K562 (cell line): Measurements from ENCODE around the gene PEX11B. TPM values are rescaled to one million over a fixed set of nuclear protein-coding genes. Genes with fewer than 3 reads are reported as not detected.

Experiments
- ASH1L ChIP-seq: fragments of 450-650 bp; IDR thresholded peaks from 2 replicates; pipeline ENCODE4 v1.6.1; 2018; ENCODE audit warnings: borderline replicate concordance, mild to moderate bottlenecking, low read depth; ENCODE audit not compliant: partially characterized antibody
- CBX1 ChIP-seq: sonication (generic); IDR thresholded peaks from 2 replicates; pipeline ENCODE4 v1.6.1; 2016; ENCODE audit warnings: antibody characterized with exemption, low read depth, mild to moderate bottlenecking
- CBX3 ChIP-seq, 2 experiments: IDR thresholded peaks; 1 replicate in 1 of 2; 2 replicates in 1 of 2; pipeline ENCODE4 v1.6.1; 2012; ENCODE audit warnings: inconsistent platforms in 2 of 2, low read length in 2 of 2, borderline replicate concordance in 1 of 2, control low read depth in 1 of 2
- CHD1 ChIP-seq: fragments of 200-600 bp; sonication (generic); IDR thresholded peaks from one replicate; pipeline ENCODE4 v1.6.1; 2012; ENCODE audit warnings: mild to moderate bottlenecking, moderate library complexity, low read length, inconsistent platforms
- CTBP1 ChIP-seq: fragments of 450-650 bp; IDR thresholded peaks from 2 replicates; pipeline ENCODE4 v1.6.1; 2016; ENCODE audit warnings: borderline replicate concordance
- ELF1 ChIP-seq: fragments of 200-800 bp; sonication (Bioruptor generic); IDR thresholded peaks from 2 replicates; pipeline ENCODE4 v1.6.1; 2016; ENCODE audit warnings: missing genetic modification characterization, missing compliant biosample characterization
- FUS ChIP-seq: fragments of 200-400 bp; formaldehyde crosslinking; optimal IDR thresholded peaks from 2 replicates; pipeline ENCODE3; 2017; ENCODE audit warnings: low read depth, low read length
- GABPB1 ChIP-seq: sonication (generic); formaldehyde crosslinking; IDR thresholded peaks from 2 replicates; pipeline ENCODE4 v1.8.0; 2022; ENCODE audit warnings: mild to moderate bottlenecking, missing genetic modification reagents
- HDAC6 ChIP-seq: IDR thresholded peaks from 2 replicates; pipeline ENCODE4 v1.6.1; 2012; ENCODE audit warnings: low read depth, mild to moderate bottlenecking, control low read depth, inconsistent platforms, low read length, moderate library complexity
- HNRNPK ChIP-seq: fragments of 200-400 bp; formaldehyde crosslinking; IDR thresholded peaks from one replicate; pipeline ENCODE4 v1.6.1; 2018; ENCODE audit warnings: mild to moderate bottlenecking, low read depth, low read length; ENCODE audit not compliant: poor library complexity, severe bottlenecking
- L3MBTL2 ChIP-seq: fragments of 450-650 bp; IDR thresholded peaks from 2 replicates; pipeline ENCODE4 v1.6.1; 2016; ENCODE audit warnings: mild to moderate bottlenecking, moderate library complexity
- MAFG ChIP-seq: fragments of 450-650 bp; conservative IDR thresholded peaks from 2 replicates; pipeline ENCODE4 v1.6.1; 2016; ENCODE audit warnings: missing genetic modification characterization, missing compliant biosample characterization
- MYC ChIP-seq, 2 experiments: fragments of 250-450 bp in 1 of 2; sonication (Bioruptor Pico) in 1 of 2; IDR thresholded peaks; 2 replicates each; pipeline versions ENCODE4 v1.5.1 to v1.6.1; 2012 to 2021; ENCODE audit warnings: low read depth in 2 of 2, borderline replicate concordance in 1 of 2, improper control_type of control experiment in 1 of 2, low read length in 1 of 2, mild to moderate bottlenecking in 1 of 2, moderate library complexity in 1 of 2
- NBN ChIP-seq: fragments of 450-650 bp; IDR thresholded peaks from 2 replicates; pipeline ENCODE4 v1.6.1; 2016; ENCODE audit warnings: low read depth, mild to moderate bottlenecking
- POLR2B ChIP-seq: fragments of 450-650 bp; IDR thresholded peaks from 2 replicates; pipeline ENCODE4 v1.6.1; 2018; ENCODE audit warnings: low read depth; ENCODE audit not compliant: partially characterized antibody
- POLR2G ChIP-seq: fragments of 200-400 bp; formaldehyde crosslinking; IDR thresholded peaks from 2 replicates; pipeline ENCODE4 v1.6.1; 2017; ENCODE audit warnings: low read depth, mild to moderate bottlenecking, antibody characterized with exemption, low read length, moderate library complexity
- RBM17 ChIP-seq: fragments of 200-400 bp; formaldehyde crosslinking; IDR thresholded peaks from 2 replicates; pipeline ENCODE4 v1.6.1; 2017; ENCODE audit warnings: low read depth, mild to moderate bottlenecking, low read length, borderline replicate concordance
- RNF219 ChIP-seq: fragments of 250-450 bp; sonication (Bioruptor Pico); IDR thresholded peaks from 2 replicates; pipeline ENCODE4 v1.5.0; 2022; ENCODE audit warnings: mild to moderate bottlenecking
- SMARCB1 ChIP-seq: IDR thresholded peaks from 2 replicates; pipeline ENCODE4 v1.6.1; 2011; ENCODE audit warnings: improper control_type of control experiment, low read depth; ENCODE audit not compliant: insufficient read length
- SNRNP70 ChIP-seq: fragments of 200-400 bp; formaldehyde crosslinking; optimal IDR thresholded peaks from 2 replicates; pipeline ENCODE3; 2017; ENCODE audit warnings: low read depth, low read length
- SRSF3 ChIP-seq: fragments of 200-400 bp; formaldehyde crosslinking; IDR thresholded peaks from 2 replicates; pipeline ENCODE4 v1.6.1; 2016; ENCODE audit warnings: mild to moderate bottlenecking, low read length, moderate library complexity; ENCODE audit not compliant: insufficient read depth
- SRSF7 ChIP-seq: fragments of 200-400 bp; formaldehyde crosslinking; optimal IDR thresholded peaks from 2 replicates; pipeline ENCODE3; 2017; ENCODE audit warnings: mild to moderate bottlenecking, low read depth, low read length
- TBL1XR1 ChIP-seq, 2 experiments: IDR thresholded peaks; 2 replicates each; pipeline ENCODE4 v1.6.1; 2012; ENCODE audit warnings: improper control_type of control experiment in 2 of 2, low read length in 2 of 2, mild to moderate bottlenecking in 1 of 2
- TCF7 ChIP-seq: sonication (generic); IDR thresholded peaks from 2 replicates; pipeline ENCODE4 v1.6.1; 2016; ENCODE audit warnings: antibody characterized with exemption, borderline replicate concordance
- ZC3H8 ChIP-seq: fragments of 450-650 bp; IDR thresholded peaks from 2 replicates; pipeline ENCODE4 v1.6.1; 2017
- ZNF347 ChIP-seq: fragments of 450-650 bp; formaldehyde crosslinking; IDR thresholded peaks from 2 replicates; pipeline ENCODE4 v1.4.0; 2020; ENCODE audit warnings: low read depth, mild to moderate bottlenecking, moderate library complexity
- ZNF699 ChIP-seq: fragments of 250-450 bp; sonication (Bioruptor Pico); IDR thresholded peaks from 2 replicates; pipeline ENCODE4 v1.8.0; 2021; ENCODE audit warnings: mild to moderate bottlenecking, moderate library complexity; ENCODE audit not compliant: insufficient replicate concordance
- polyA plus RNA-seq, 8 experiments: library from polyadenylated mRNA; depleted of rRNA in 4 of 8; stranded (reverse) in 5 of 8; unstranded in 3 of 8; fragments of >200 nt; fragmentation: Nextera tagmentation in 2 of 8; fragmentation: Illumina TruSeq in 1 of 8; extraction: Ambion mirVana in 2 of 8; extraction: Trizol in 1 of 8; gene quantifications; 2 replicates each; pipeline versions ENCODE4 v1.2.1 to v1.2.3, GENCODE V29; 2011 to 2014; ENCODE audit warnings: inconsistent platforms in 1 of 8, missing spikeins in 1 of 8
- total RNA-seq, 7 experiments: library from RNA; depleted of rRNA in 6 of 7; stranded (reverse); fragments of >200 nt in 6 of 7; fragmentation: Illumina TruSeq in 2 of 7; extraction: Trizol in 2 of 7; gene quantifications; 2 replicates each; pipeline versions ENCODE4 v1.2.1 to v1.2.3, GENCODE V29; 2011 to 2021; ENCODE audit warnings: low replicate concordance in 1 of 7

The PEX11B gene
- total and polyA plus RNA-seq, 9 of the 15 experiments (the other 6 are each of a cell fraction or from before 2014, with no cell fraction given) = 13.2 to 60.0 (median 21.7) TPM

- TF ChIP-seq FUS (no peak), ZC3H8 (0 out of 2 replicates have a peak, but pooled peaks have one; percentile 30), CHD1 (peak; percentile 87), SNRNP70 (no peak), HDAC6 (no peak), RNF219 (CRISPR knock-in tag) (no peak), L3MBTL2 (peak; percentile 92), ELF1 (tag) (peak; percentile 94), CBX3 (IDR thresholded peaks at IDR 0.05; ENCODE audit: borderline replicate concordance in 1 of 2, low read length in 2 of 2) (no peak; a peak in 1 of 3 replicates), ASH1L (peak; percentile 59), TBL1XR1 (IDR thresholded peaks at IDR 0.05; ENCODE audit: low read length in 2 of 2) (peak in 1 of 2 experiments; percentile 4; a peak in 1 of 4 replicates), SMARCB1 (no peak), POLR2B (peak; percentile 99), NBN (peak; percentile 98), ZNF699 (no peak), MYC (IDR thresholded peaks at IDR 0.05; ENCODE audit: low read depth, low read length) (peak; percentile 81), MYC (CRISPR knock-in tag; IDR thresholded peaks at IDR 0.05; ENCODE audit: borderline replicate concordance, low read depth) (peak; percentile 60; the same call in 1 of the 2 replicates), HNRNPK (no peak), RBM17 (no peak), POLR2G (peak; percentile 88), GABPB1 (CRISPR knock-in tag) (peak; percentile 93), SRSF7 (no peak), SRSF3 (no peak), MAFG (tag) (no peak), TCF7 (0 out of 2 replicates have a peak, but pooled peaks have one; percentile 31), CTBP1 (peak; percentile 70; the same call in 1 of the 2 replicates), CBX1 (0 out of 2 replicates have a peak, but pooled peaks have one; percentile 24), ZNF347 (CRISPR knock-in tag) (no peak)
Observed at GRCh38 chr1:145927063-145927886, 8.8 kb upstream of the PEX11B start, which contains the start of gene RBM8A (continued).
